A549 (cell line): Measurements from ENCODE around the gene GFER. TPM values are rescaled to one million over a fixed set of nuclear protein-coding genes. Genes with fewer than 3 reads are reported as not detected.

Experiments
- ATAC-seq, 2 experiments: fragments of 200-7000 bp in 1 of 2; fragments of >200 bp in 1 of 2; cut with Nextera tagmentation in 1 of 2; cut with Tn5 transposase in 1 of 2; 3 replicates each; pipeline versions ENCODE4 v1.8.0 to v1.9.1; 2018 to 2020; ENCODE audit warnings: mild to moderate bottlenecking in 1 of 2, moderate library complexity in 1 of 2
- CTCF ChIA-PET: fragments of 300-600 bp; sonication (Branson Sonifier 250); formaldehyde crosslinking; extraction: SDS; loops from one replicate; lab custom pipeline; 2021; ENCODE audit warnings: antibody characterized with exemption, inconsistent platforms; lab: Yijun Ruan, JAX
- POLR2A ChIA-PET: fragments of 350-600 bp; formaldehyde crosslinking; extraction: SDS; loops from one replicate; lab custom pipeline; 2021; ENCODE audit warnings: antibody characterized with exemption, inconsistent platforms; lab: Yijun Ruan, JAX
- DNase-seq, 2 experiments: peaks; one replicate each; pipeline versions ENCODE4 v3.0.0 to v3.0.0-alpha.2; 2011 to 2016; ENCODE audit warnings: low read depth in 1 of 2, low spot score in 1 of 2
- FAIRE-seq: peaks from 2 replicates; lab custom pipeline; 2011; peaks lifted over from hg19 to GRCh38; lab: Jason Lieb, UNC
- H3K27ac ChIP-seq, 2 experiments: fragments of >200 bp; sonication (Bioruptor Twin); formaldehyde crosslinking; 3 replicates each; pipeline ENCODE4 v1.5.1; 2016 to 2017
- H3K4me1 ChIP-seq: fragments of >200 bp; sonication (Bioruptor Twin); formaldehyde crosslinking; 3 replicates; pipeline ENCODE4 v1.6.1; 2016
- H3K4me2 ChIP-seq: fragments of >200 bp; sonication (Bioruptor Twin); formaldehyde crosslinking; 3 replicates; pipeline ENCODE4 v1.6.1; 2016
- H3K4me3 ChIP-seq: fragments of >200 bp; sonication (Bioruptor Twin); formaldehyde crosslinking; 3 replicates; pipeline ENCODE4 v1.5.1; 2016
- H3K9me3 ChIP-seq: fragments of >200 bp; sonication (Bioruptor Twin); formaldehyde crosslinking; 3 replicates; pipeline ENCODE4 v1.6.1; 2016
- BHLHE40 ChIP-seq: IDR thresholded peaks from 2 replicates; pipeline ENCODE4 v1.6.1; 2012; ENCODE audit warnings: low read depth, low read length, inconsistent platforms
- EP300 ChIP-seq, 2 experiments: fragments of >200 bp; sonication (Bioruptor Twin); formaldehyde crosslinking; IDR thresholded peaks; 2 replicates in 1 of 2; 3 replicates in 1 of 2; pipeline ENCODE4 v1.6.1; 2016 to 2017
- FOSB ChIP-seq: fragments of 250-450 bp; sonication (Bioruptor Pico); IDR thresholded peaks from 2 replicates; pipeline ENCODE4 v1.5.0; 2020; ENCODE audit warnings: mild to moderate bottlenecking, moderate library complexity
- HOXB13 ChIP-seq: fragments of 250-450 bp; sonication (Bioruptor Pico); IDR thresholded peaks from 2 replicates; pipeline ENCODE4 v1.5.0; 2020; ENCODE audit warnings: low read depth, mild to moderate bottlenecking, moderate library complexity
- JUN ChIP-seq, 2 experiments: fragments of >200 bp; sonication (Bioruptor Twin); formaldehyde crosslinking; IDR thresholded peaks; 2 replicates in 1 of 2; 3 replicates in 1 of 2; pipeline ENCODE4 v1.6.1; 2016 to 2017
- JUNB ChIP-seq: fragments of >200 bp; sonication (Bioruptor Twin); formaldehyde crosslinking; IDR thresholded peaks from 2 replicates; pipeline ENCODE4 v1.6.1; 2016
- KDM1A ChIP-seq: fragments of 200-600 bp; sonication (generic); IDR thresholded peaks from 2 replicates; pipeline ENCODE4 v1.6.1; 2016; ENCODE audit warnings: low read depth, mild to moderate bottlenecking
- KDM5A ChIP-seq: fragments of 200-600 bp; sonication (generic); IDR thresholded peaks from 2 replicates; pipeline ENCODE4 v1.6.1; 2016; ENCODE audit warnings: antibody characterized with exemption, mild to moderate bottlenecking
- NR3C1 ChIP-seq: fragments of >200 bp; sonication (Bioruptor Twin); formaldehyde crosslinking; IDR thresholded peaks from 3 replicates; pipeline ENCODE4 v1.6.1; 2017
- PBX3 ChIP-seq: IDR thresholded peaks from 2 replicates; pipeline ENCODE4 v1.6.1; 2012
- PHF8 ChIP-seq: fragments of 200-600 bp; sonication (generic); IDR thresholded peaks from 2 replicates; pipeline ENCODE4 v1.6.1; 2016; ENCODE audit warnings: low read depth, mild to moderate bottlenecking, antibody characterized with exemption, moderate library complexity, borderline replicate concordance
- RAD21 ChIP-seq, 2 experiments: fragments of >200 bp in 1 of 2; sonication (Bioruptor Twin) in 1 of 2; formaldehyde crosslinking in 1 of 2; IDR thresholded peaks in 1 of 2; conservative IDR thresholded peaks in 1 of 2; 2 replicates in 1 of 2; 3 replicates in 1 of 2; pipeline ENCODE4 v1.6.1; 2012 to 2018; ENCODE audit warnings: inconsistent platforms in 1 of 2
- RARB ChIP-seq: fragments of 250-450 bp; sonication (Bioruptor Pico); IDR thresholded peaks from 2 replicates; pipeline ENCODE4 v1.8.0; 2021; ENCODE audit warnings: mild to moderate bottlenecking, moderate library complexity
- REST ChIP-seq: fragments of 200-600 bp; sonication (generic); IDR thresholded peaks from 2 replicates; pipeline ENCODE4 v1.6.1; 2016; ENCODE audit warnings: antibody characterized with exemption, mild to moderate bottlenecking, moderate library complexity
- TFCP2L1 ChIP-seq: fragments of 250-450 bp; sonication (Bioruptor Pico); IDR thresholded peaks from 2 replicates; pipeline ENCODE4 v1.5.0; 2021; ENCODE audit warnings: mild to moderate bottlenecking
- ZC3H11A ChIP-seq: fragments of 450-650 bp; IDR thresholded peaks from 2 replicates; pipeline ENCODE4 v1.6.1; 2014; ENCODE audit warnings: antibody characterized with exemption, mild to moderate bottlenecking
- ZNF302 ChIP-seq: fragments of 250-450 bp; sonication (Bioruptor Pico); IDR thresholded peaks from 2 replicates; pipeline ENCODE4 v1.9.0; 2021; ENCODE audit warnings: inconsistent platforms, mild to moderate bottlenecking, moderate library complexity
- WGBS: methylation state at CpG from one replicate; pipeline ENCODE4 v1.1.6; 2017; ENCODE audit errors: missing lambda C conversion rate; 5-methylcytosine and 5-hydroxymethylcytosine counted together
- polyA plus RNA-seq, 4 experiments: library from polyadenylated mRNA; depleted of rRNA in 3 of 4; stranded (reverse); fragments of >200 nt; fragmentation: RNase III in 1 of 4; extraction: RNeasy Plus Mini Kit Qiagen cat#74134 plus additional on column Dnase treatment in 1 of 4; gene quantifications; 2 replicates in 3 of 4; 3 replicates in 1 of 4; pipeline ENCODE4 v1.2.3, GENCODE V29; 2011 to 2017
- TF ChIP-seq, protein P1 (sequence below): fragments of >200 bp; sonication (Bioruptor Twin); formaldehyde crosslinking; IDR thresholded peaks from 2 replicates; pipeline ENCODE4 v1.6.1; 2016

Gene GFER
- polyA plus RNA-seq, 2 of the 4 experiments (the other 2 are of a cell fraction), result 12.9 to 33.9 TPM

GRCh38 chr16:1984347-1985225, 593 bp downstream of the GFER start:
- Histone ChIP-seq H3K27ac (peak overlapping the region; percentile 86 to 94), H3K4me1 (peaks cover 45% of the 10 kb centered on the region), H3K9me3 (no peaks in the 10 kb centered on the region), H3K4me2 (peak overlapping the region; percentile 88), H3K4me3 (peak overlapping the region; percentile 67)
- POLR2A ChIA-PET, result interaction anchor here (0.6 to 5.4 kb wide), 6 partner anchors 13 to 604 kb away, joined by 3 to 50 read pairs (median 3); partner anchors contain the start of genes RPS2, TBL3 and TRAF7
- no peak for DNase-seq
- CTCF ChIA-PET, result interaction anchor here (0.6 to 19.7 kb wide), 5 partner anchors 9 to 156 kb away, joined by 3 to 196 read pairs (median 3); partner anchors contain the start of gene ZNF598
- FAIRE-seq, result no peak
- peak; percentile 7 to 9; a peak in 3 of 6 replicates for ATAC-seq
- WGBS, result 10% methylated on average over 51 of the region's 58 CpGs
- TF ChIP-seq RARB (CRISPR knock-in tag), result no peak
- peak in 1 of 2 experiments; percentile 1; a peak in 2 of 5 replicates for TF ChIP-seq JUN (IDR thresholded peaks at IDR 0.05)
- peak; percentile 96; the same call in 1 of the 2 replicates for TF ChIP-seq PHF8
- TF ChIP-seq KDM5A, result peak; percentile 56; the same call in 1 of the 2 replicates
- TF ChIP-seq, all 56 proteins: peak for 3

- DNase-seq (no peak), FAIRE-seq (no peak), ATAC-seq (no peak)
- Histone ChIP-seq H3K4me1 (peaks cover 49% of the 10 kb centered on the region), H3K4me3 (peak overlapping the region; percentile 67), H3K27ac (peak overlapping the region in 1 of 2 experiments; percentile 94; a peak in 3 of 6 replicates), H3K4me2 (peak overlapping the region; percentile 88), H3K9me3 (no peaks in the 10 kb centered on the region)
- no peak for TF ChIP-seq ZC3H11A
- TF ChIP-seq KDM1A, result no peak
- no peak for TF ChIP-seq JUNB
- 0 out of 2 replicates have a peak, but pooled peaks have one; percentile 26 for TF ChIP-seq PBX3
- TF ChIP-seq, protein P1, sequence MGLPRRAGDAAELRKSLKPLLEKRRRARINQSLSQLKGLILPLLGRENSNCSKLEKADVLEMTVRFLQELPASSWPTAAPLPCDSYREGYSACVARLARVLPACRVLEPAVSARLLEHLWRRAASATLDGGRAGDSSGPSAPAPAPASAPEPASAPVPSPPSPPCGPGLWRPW, result no peak
- WGBS, result 90% methylated on average over 14 of the region's 14 CpGs
- ChIA-PET CTCF (interaction anchor here (2.4 to 19.7 kb wide), 2 partner anchors 19 to 155 kb away, joined by 10 to 196 read pairs; partner anchors contain the start of gene ZNF598), POLR2A (interaction anchor here (5.4 kb wide), 1 partner anchor 20 kb away, joined by 50 read pairs; the partner anchor contains the start of gene RPS2)
Measured at GRCh38 chr16:1985466-1986150, 1.6 kb downstream of the GFER start.

DNA sequence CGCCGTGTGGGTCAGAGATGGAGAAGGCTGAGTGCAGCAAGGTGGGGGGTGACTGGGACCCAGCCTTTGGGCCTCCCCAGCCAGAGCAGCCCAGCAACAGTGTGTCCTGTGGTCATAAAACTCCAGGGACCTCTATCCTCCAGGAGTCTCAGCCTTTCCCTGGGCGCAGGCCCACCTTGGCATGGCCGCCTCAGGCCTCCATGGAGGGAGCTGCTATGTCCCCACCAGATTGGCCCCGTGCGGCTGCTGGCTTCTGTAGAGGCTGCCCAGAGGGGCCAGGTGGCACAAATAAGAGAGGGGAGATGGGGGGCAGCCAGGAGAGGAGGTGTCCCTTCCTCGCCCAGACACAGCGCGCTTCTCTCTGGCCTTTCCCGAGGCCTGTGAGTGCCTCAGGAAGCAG, 3.2 kb downstream of the GFER start:
- ChIA-PET POLR2A (interaction anchor here (1.5 kb wide), 1 partner anchor 22 kb away, joined by 9 read pairs; the partner anchor contains the start of gene RPS2), CTCF (interaction anchor here (0.8 to 19.7 kb wide), 4 partner anchors 10 to 153 kb away, joined by 3 to 196 read pairs (median 5); partner anchors contain the start of gene ZNF598)
- DNase-seq (no peak), ATAC-seq (no peak), FAIRE-seq (no peak)
- Histone ChIP-seq H3K4me1 (peaks cover 54% of the 10 kb centered on the region), H3K9me3 (no peaks in the 10 kb centered on the region), H3K4me3 (no peak overlapping the region), H3K4me2 (no peak overlapping the region), H3K27ac (0 out of 6 replicates have a peak overlapping the region, but pooled peaks of 1 of the 2 experiments have one; percentile 4)
- 88% methylated on average over 7 of the region's 10 CpGs for WGBS
- TF ChIP-seq NR3C1 (no peak), REST (no peak), BHLHE40 (no peak), RAD21 (conservative IDR thresholded peaks at IDR 0.05 in 1 of 2, IDR thresholded peaks at IDR 0.05 in 1 of 2) (no peak), HOXB13 (CRISPR knock-in tag) (no peak), TFCP2L1 (CRISPR knock-in tag) (no peak), FOSB (CRISPR knock-in tag) (no peak), ZNF302 (no peak), EP300 (IDR thresholded peaks at IDR 0.05) (no peak)
